AML-193 (cell line): ENCODE data around the gene TGFBR3L.
"Not testable (repeated sequence)": the region's sequence is repeated elsewhere in the genome, so short reads cannot be mapped to it uniquely, and the experiment has no call there.

Experiments
- DNase-seq, 2 experiments: peaks; one replicate each; lab custom pipeline; 2025; lab: John Stamatoyannopoulos, UW

The TGFBR3L gene

DNA sequence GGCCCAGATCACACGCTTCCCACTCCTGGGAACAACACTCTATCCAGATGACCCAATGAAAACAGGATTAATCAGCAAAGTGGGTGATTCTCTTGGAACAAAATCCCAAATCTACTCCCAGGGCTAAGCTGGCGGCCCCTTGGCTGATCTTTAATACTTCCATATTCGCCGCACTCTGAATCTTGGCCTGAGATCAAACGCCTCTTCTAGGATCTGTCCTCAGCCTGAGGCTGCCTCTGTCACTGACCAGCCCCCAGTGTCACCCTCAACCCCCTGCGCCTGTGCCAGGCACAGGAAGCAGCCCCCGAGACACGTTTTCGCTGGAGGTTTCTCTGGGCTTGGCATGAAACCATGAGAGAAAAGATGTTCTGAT lies 13.7 kb downstream of the TGFBR3L start:
- DNase-seq: no peak

- peak in 1 of 2 experiments; percentile 9 for DNase-seq
These were observed 14.4 kb downstream of the TGFBR3L start for GRCh38 chr19:7928741-7929701.

DNA sequence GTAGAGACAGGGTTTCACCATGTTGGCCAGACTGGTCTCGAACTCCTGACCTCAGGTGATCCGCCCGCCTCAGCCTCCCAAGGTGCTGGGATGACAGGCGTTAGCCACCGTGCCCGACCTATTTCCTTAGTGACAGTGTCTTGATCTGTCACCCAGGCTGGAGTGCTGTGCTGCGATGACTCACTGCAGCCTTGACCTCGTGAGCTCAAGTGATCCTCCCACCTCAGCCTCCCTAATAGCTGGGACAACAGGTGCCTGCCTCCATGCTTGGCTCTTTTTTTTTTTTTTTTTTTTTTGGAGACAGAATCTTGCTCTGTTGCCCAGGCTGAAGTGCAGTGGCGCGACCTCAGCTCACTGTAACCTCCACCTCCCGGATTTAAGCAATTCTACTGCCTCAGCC lies 15.4 kb downstream of the TGFBR3L start:
- not testable (repeated sequence) for DNase-seq

- no peak for DNase-seq
These were observed 16.1 kb downstream of the TGFBR3L start for GRCh38 chr19:7930765-7931164.

DNA sequence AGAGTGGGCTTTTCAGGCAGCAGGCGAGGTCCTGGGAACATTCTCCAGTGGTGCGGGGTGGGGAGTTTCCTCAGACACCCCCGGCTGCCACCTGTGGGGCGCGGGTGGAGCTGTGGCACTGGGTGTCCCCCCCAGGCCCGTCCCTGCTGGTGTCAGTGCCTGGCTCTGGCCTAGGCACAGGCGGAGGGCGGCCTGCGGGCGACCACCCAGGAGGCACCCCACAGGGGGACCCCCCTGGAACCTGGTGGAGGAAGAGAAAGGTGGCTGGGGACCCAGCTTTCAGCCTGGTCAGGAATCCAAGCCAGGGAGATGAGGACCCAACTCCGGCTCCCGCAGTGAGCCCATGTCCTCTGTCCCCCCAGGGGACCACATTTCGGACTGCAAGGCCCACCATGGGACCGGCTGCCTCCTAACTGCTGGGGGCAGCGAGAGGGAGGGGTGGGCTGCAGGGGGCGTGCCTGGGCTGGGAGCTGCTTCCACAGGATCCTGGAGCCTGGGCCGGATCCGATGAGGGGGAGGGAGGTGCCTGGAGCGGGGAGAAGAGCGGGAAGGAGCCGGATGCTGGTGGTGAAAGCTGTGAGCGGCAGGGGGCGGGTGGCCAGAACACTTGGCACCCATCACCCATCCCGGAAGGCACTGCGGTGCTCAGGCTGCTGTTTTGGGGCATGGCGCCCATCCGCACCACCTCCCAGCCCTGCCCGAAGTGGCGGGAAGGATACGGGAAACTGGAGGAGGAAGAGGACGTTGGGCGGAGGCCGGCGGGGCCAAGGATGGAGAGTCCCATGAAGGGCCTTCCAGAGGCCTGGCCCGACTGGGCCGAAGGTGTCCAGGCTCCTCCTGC lies 16.8 kb downstream of the TGFBR3L start:
- no peak for DNase-seq

- no peak for DNase-seq
These were observed 17.8 kb downstream of the TGFBR3L start for GRCh38 chr19:7932276-7932929.

GRCh38 chr19:7932930-7933300 lies 18.3 kb downstream of the TGFBR3L start:
- DNase-seq: no peak

GRCh38 chr19:7933411-7933810 lies 18.8 kb downstream of the TGFBR3L start:
- no peak for DNase-seq

GRCh38 chr19:7933828-7934725 lies 19.4 kb downstream of the TGFBR3L start:
- no peak for DNase-seq

- no peak for DNase-seq
These were observed 20.1 kb downstream of the TGFBR3L start for GRCh38 chr19:7934766-7935165.

DNA sequence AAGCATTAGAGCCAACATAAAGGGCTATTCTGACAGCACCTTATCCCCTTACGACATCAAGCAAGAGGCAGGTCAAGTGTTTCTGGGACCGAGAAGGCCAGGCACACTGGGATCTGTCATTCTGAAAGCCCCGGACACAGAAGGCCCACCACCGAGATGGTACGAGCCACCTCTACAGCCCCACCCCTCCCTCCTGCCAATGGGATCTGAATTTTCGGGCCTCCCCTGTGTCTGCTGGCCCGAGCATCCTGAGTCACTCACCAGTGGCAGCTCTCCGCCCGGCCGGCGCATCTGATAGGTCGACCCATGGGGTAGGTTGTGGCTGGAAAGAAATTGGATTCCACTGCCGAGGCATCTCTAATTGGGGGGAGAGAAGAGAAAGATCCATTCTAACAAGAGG lies 26.2 kb downstream of the TGFBR3L start:
- no peak for DNase-seq

GRCh38 chr19:7941895-7942596 lies 27.4 kb downstream of the TGFBR3L start:
- DNase-seq: no peak

GRCh38 chr19:7942981-7943443 lies 28.4 kb downstream of the TGFBR3L start:
- no peak for DNase-seq

DNA sequence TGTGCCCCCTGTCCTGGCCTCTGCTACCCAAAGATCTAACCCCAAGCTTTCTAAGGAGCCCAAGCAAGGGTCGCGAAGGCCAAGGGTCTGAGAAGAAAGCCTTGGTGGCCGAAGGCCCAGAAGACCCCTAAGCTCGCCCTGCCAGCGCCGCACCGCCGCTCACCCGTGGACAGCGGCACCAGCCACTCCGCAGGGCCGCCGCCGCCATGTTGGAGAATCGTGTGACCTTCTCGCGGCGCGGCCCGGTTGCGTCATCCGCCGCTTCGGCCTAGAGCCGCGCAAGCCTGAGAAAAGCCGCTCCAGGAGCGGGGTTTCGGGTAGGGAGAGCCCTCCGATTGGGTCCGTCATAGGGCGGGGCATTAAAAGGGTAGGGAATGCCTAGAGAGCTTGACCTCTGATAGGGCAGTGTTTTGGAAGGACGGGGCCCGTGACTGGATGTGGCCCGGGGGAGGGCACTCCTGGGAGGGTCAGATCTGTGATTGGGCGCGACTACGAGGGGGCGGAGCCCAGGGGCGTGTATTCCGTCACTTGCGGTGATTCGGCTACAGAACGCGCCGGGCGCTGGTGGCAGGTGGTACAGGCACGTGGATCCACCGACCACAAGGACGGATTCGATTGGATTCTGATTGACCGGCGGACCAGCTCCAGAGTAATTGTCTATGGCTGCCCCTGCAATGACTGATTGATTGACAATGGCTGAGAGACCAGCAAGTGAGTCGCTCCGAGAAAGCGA lies 29.0 kb downstream of the TGFBR3L start, which contains the start of gene TIMM44:
Gene TIMM44, minus strand, starts transcription at position 223 of the 733 bp plus-strand sequence. Its CDS starts 15 bp downstream, at position 208.
- DNase-seq: peak; percentile 97 to 99

GRCh38 chr19:7944177-7944761 lies 29.6 kb downstream of the TGFBR3L start:
- DNase-seq: peak; percentile 79 to 84

DNA sequence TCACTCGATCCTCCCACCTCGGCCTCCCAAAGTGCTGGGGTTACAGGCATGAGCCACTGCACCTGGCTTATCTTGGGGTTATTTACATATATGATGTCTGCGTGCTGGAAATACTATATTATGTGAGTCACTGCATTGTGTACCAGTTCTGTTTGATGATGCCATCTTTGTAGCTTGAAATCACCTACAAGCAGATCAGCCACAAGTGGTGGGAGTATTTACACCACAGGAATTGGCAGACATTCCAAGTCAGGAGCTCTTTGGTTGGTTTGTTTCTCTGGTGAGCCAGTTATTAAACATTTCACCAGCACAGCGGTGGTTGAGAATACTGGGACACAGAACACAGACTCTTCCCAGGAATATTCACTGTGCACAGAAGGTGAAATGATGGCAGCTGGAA lies 33.3 kb downstream of the TGFBR3L start:
- no peak for DNase-seq

DNA sequence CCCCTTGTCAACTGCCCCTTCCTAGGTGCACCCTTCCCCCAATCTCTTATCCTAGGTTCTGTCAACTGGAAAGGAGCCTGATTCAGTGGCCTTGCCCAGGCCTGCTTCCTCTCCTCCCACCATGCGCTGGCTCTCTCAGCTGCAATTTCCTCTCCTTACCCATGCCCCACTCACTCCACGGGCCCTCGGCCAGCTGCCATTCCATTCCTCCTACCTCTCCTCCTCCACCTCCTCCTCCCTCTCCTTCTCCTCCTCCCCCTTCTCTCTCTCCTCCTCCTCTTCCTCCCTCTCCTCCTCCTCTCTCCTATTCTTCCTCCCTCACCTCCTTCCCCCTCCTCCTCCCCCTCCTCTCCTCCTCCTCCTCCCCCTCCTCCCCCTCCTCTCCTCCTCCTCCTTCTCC lies 38.4 kb downstream of the TGFBR3L start:
- DNase-seq: no peak

GRCh38 chr19:7953576-7953975 lies 38.9 kb downstream of the TGFBR3L start:
- DNase-seq: no peak

DNA sequence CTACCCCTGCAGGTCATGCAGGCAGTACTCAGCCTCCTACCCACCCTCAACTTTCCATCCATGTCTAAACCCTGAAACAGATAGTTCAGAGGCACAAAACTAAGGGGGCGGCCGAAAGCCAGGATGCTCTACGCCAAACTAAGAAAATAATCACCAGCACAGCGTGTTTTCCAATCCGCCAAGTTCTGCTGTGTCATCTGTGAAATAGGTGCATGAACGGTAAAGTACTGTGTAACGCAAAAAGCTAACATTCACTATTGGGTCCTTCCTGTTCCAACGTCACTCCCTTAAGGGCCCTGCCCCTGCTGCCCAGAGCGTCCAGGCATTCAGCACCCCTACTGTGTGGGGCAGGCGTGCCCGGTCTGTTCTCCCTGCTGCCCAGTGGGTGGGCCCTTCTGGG lies 41.1 kb downstream of the TGFBR3L start:
- no peak for DNase-seq
